Calu3 (cell line): ENCODE data around the gene CCNB1IP1. TPM values are rescaled to one million over a fixed set of nuclear protein-coding genes. Genes with fewer than 3 reads are reported as not detected.

Experiments
- BruUV-seq: library from RNA; stranded (reverse); fragments of 400-500 nt; replicated peaks from 2 replicates; lab custom pipeline; 2021; lab: Mats Ljungman, UMichigan
- CTCF ChIA-PET: fragments of 300-600 bp; sonication (Branson Sonifier 250); formaldehyde crosslinking; loops from one replicate; lab custom pipeline; 2022; ENCODE audit warnings: antibody characterized with exemption; lab: Charles Lee
- DNase-seq: peaks from one replicate; pipeline ENCODE4 v3.0.0; 2022
- H3K27ac Mint-ChIP-seq: one replicate; pipeline ENCODE4 v1.8.0; 2022; ENCODE audit warnings: mixed read lengths; ENCODE audit not compliant: unreplicated experiment
- H3K27me3 Mint-ChIP-seq: one replicate; pipeline ENCODE4 v1.8.0; 2022; ENCODE audit warnings: mixed read lengths; ENCODE audit not compliant: unreplicated experiment
- H3K36me3 Mint-ChIP-seq: one replicate; pipeline ENCODE4 v1.8.0; 2022; ENCODE audit warnings: mild to moderate bottlenecking, moderate library complexity, mixed read lengths; ENCODE audit not compliant: insufficient read depth, unreplicated experiment
- H3K4me1 Mint-ChIP-seq: one replicate; pipeline ENCODE4 v1.8.0; 2022; ENCODE audit warnings: mild to moderate bottlenecking, low read depth, mixed read lengths; ENCODE audit not compliant: unreplicated experiment
- H3K4me3 Mint-ChIP-seq: one replicate; pipeline ENCODE4 v1.8.0; 2022; ENCODE audit warnings: mild to moderate bottlenecking, low read depth, moderate library complexity, mixed read lengths; ENCODE audit not compliant: unreplicated experiment
- H3K9me3 Mint-ChIP-seq: one replicate; pipeline ENCODE4 v1.8.0; 2022; ENCODE audit warnings: low read depth, mixed read lengths; ENCODE audit not compliant: unreplicated experiment
- CTCF ChIP-seq: fragments of 200-600 bp; IDR thresholded peaks from one replicate; pipeline ENCODE4 v1.8.0; 2022; ENCODE audit warnings: antibody characterized with exemption; ENCODE audit not compliant: unreplicated experiment
- intact Hi-C: fragments of 100-400 bp; cut with micrococcal nuclease; formaldehyde crosslinking; loops from one replicate; pipeline ENCODE4 v1.10.0; 2022; ENCODE audit not compliant: unreplicated experiment
- total RNA-seq: library from RNA; stranded (reverse); gene quantifications from 2 replicates; pipeline ENCODE4 v1.2.3, GENCODE V29; 2022

CCNB1IP1 gene
- total RNA-seq, 1 experiment from 2014 or later = 39.0 TPM

- BruUV-seq = no TSS peak
Measured at GRCh38 chr14:20350282-20350681, 17.2 kb upstream of the CCNB1IP1 start.

GRCh38 chr14:20347747-20348146 is 14.7 kb upstream of the CCNB1IP1 start:
- no peak overlapping the region for H3K27ac Mint-ChIP-seq
- CTCF ChIA-PET = no interaction called here
- H3K4me3 Mint-ChIP-seq = no peak overlapping the region
- intact Hi-C loops = no loop called here
- H3K27me3 Mint-ChIP-seq = no peaks in the 10 kb centered on the region
- no peak for TF ChIP-seq CTCF
- DNase-seq = no peak
- no TSS peak for BruUV-seq
- peaks cover 7% of the 10 kb centered on the region for H3K4me1 Mint-ChIP-seq
- H3K9me3 Mint-ChIP-seq = no peaks in the 10 kb centered on the region
- H3K36me3 Mint-ChIP-seq = peaks cover 56% of the 10 kb centered on the region

More at GRCh38 chr14:20350282-20350681, 17.2 kb upstream of the CCNB1IP1 start:
- Mint-ChIP-seq H3K27me3 (no peaks in the 10 kb centered on the region), H3K4me1 (peaks cover 6% of the 10 kb centered on the region), H3K27ac (no peak overlapping the region), H3K4me3 (no peak overlapping the region), H3K36me3 (peaks cover 57% of the 10 kb centered on the region), H3K9me3 (no peaks in the 10 kb centered on the region)
- intact Hi-C loops = no loop called here
- no peak for TF ChIP-seq CTCF
- no peak for DNase-seq
- CTCF ChIA-PET = interaction anchor here (0.5 kb wide), 1 partner anchor 35 kb away, joined by 3 read pairs; no protein-coding TSS in a partner anchor

GRCh38 chr14:20346713-20347112 is 13.6 kb upstream of the CCNB1IP1 start:
- Mint-ChIP-seq H3K4me1 (peaks cover 7% of the 10 kb centered on the region), H3K27me3 (no peaks in the 10 kb centered on the region), H3K9me3 (no peaks in the 10 kb centered on the region), H3K27ac (no peak overlapping the region), H3K4me3 (no peak overlapping the region), H3K36me3 (peaks cover 53% of the 10 kb centered on the region)
- BruUV-seq = no TSS peak
- no peak for TF ChIP-seq CTCF
- CTCF ChIA-PET = no interaction called here
- intact Hi-C loops = no loop called here
- no peak for DNase-seq

GRCh38 chr14:20345366-20345765 is 12.3 kb upstream of the CCNB1IP1 start:
- CTCF ChIA-PET = no interaction called here
- peaks cover 50% of the 10 kb centered on the region for H3K36me3 Mint-ChIP-seq
- H3K4me3 Mint-ChIP-seq = no peak overlapping the region
- no peaks in the 10 kb centered on the region for H3K27me3 Mint-ChIP-seq
- H3K4me1 Mint-ChIP-seq = peaks cover 7% of the 10 kb centered on the region
- intact Hi-C loops = no loop called here
- TF ChIP-seq CTCF = no peak
- no peak overlapping the region for H3K27ac Mint-ChIP-seq
- no peak for DNase-seq
- no TSS peak for BruUV-seq
- H3K9me3 Mint-ChIP-seq = no peaks in the 10 kb centered on the region
